DND-41 (cell line): ENCODE measurements around the gene C7orf25.

Source experiments
- ATAC-seq: fragments of 200-7000 bp; cut with Tn5 transposase; 3 replicates; pipeline ENCODE4 v1.9.1; 2021; ENCODE audit warnings: low read depth; ENCODE audit not compliant: insufficient read depth
- DNase-seq: peaks from one replicate; pipeline ENCODE4 v3.0.0-alpha.2; 2020
- H2AFZ ChIP-seq: 2 replicates; pipeline ENCODE4 v1.6.0; 2012; ENCODE audit warnings: low read depth, low read length
- H3K27ac ChIP-seq: 2 replicates; pipeline ENCODE4 v1.5.1; 2012; ENCODE audit warnings: low read length, inconsistent platforms
- H3K27me3 ChIP-seq: fragments of 200-600 bp; sonication (generic); 2 replicates; pipeline ENCODE4 v1.6.0; 2012; ENCODE audit warnings: low read length, mild to moderate bottlenecking, inconsistent platforms; ENCODE audit not compliant: insufficient read depth, poor library complexity
- H3K36me3 ChIP-seq: 2 replicates; pipeline ENCODE4 v1.5.1; 2012; ENCODE audit warnings: low read length, inconsistent platforms; ENCODE audit not compliant: insufficient read depth
- H3K4me1 ChIP-seq: 2 replicates; pipeline ENCODE4 v1.5.1; 2012; ENCODE audit warnings: mild to moderate bottlenecking, low read length; ENCODE audit not compliant: insufficient read depth
- H3K4me2 ChIP-seq: 2 replicates; pipeline ENCODE4 v1.6.0; 2012; ENCODE audit warnings: mild to moderate bottlenecking, moderate library complexity, low read length, inconsistent platforms; ENCODE audit not compliant: insufficient read depth
- H3K4me3 ChIP-seq, 2 experiments: fragments of 200-600 bp in 1 of 2; shearing (Covaris generic) in 1 of 2; 2 replicates each; pipeline ENCODE4 v1.5.1; 2012 to 2016; ENCODE audit warnings: inconsistent platforms in 2 of 2, low read length in 2 of 2, mild to moderate bottlenecking in 2 of 2, low read depth in 1 of 2, moderate library complexity in 1 of 2
- H3K79me2 ChIP-seq: 2 replicates; pipeline ENCODE4 v1.6.0; 2012; ENCODE audit warnings: low read length, inconsistent platforms; ENCODE audit not compliant: insufficient read depth
- H3K9ac ChIP-seq: 2 replicates; pipeline ENCODE4 v1.6.0; 2012; ENCODE audit warnings: low read depth, mild to moderate bottlenecking, inconsistent platforms, low read length, moderate library complexity
- H3K9me3 ChIP-seq: 2 replicates; pipeline ENCODE4 v1.5.1; 2012; ENCODE audit warnings: low read length, moderate library complexity, mild to moderate bottlenecking, inconsistent platforms; ENCODE audit not compliant: insufficient read depth, severe bottlenecking
- H4K20me1 ChIP-seq: 2 replicates; pipeline ENCODE4 v1.6.0; 2012; ENCODE audit warnings: low read length; ENCODE audit not compliant: insufficient read depth
- CTCF ChIP-seq: IDR thresholded peaks from 2 replicates; pipeline ENCODE4 v1.5.1; 2012; ENCODE audit warnings: borderline replicate concordance, low read length, moderate library complexity, mild to moderate bottlenecking; ENCODE audit not compliant: poor library complexity, severe bottlenecking; ENCODE audit errors: extremely low read depth
- EZH2 ChIP-seq: IDR thresholded peaks from 3 replicates; pipeline ENCODE4 v1.6.1; 2012; ENCODE audit warnings: borderline replicate concordance, low read depth, mild to moderate bottlenecking, moderate library complexity, low read length, inconsistent platforms; ENCODE audit not compliant: severe bottlenecking

The C7orf25 gene

GRCh38 chr7:42926204-42926603, 14.3 kb upstream of the C7orf25 start:
- Histone ChIP-seq H3K79me2 (peaks cover 68% of the 10 kb centered on the region), H2AFZ (no peak overlapping the region), H3K4me3 (no peak overlapping the region), H3K4me1 (peaks cover 35% of the 10 kb centered on the region), H3K27ac (no peak overlapping the region), H3K9ac (no peak overlapping the region), H3K27me3 (no peaks in the 10 kb centered on the region), H3K36me3 (peaks cover 81% of the 10 kb centered on the region), H3K4me2 (no peak overlapping the region), H3K9me3 (no peaks in the 10 kb centered on the region), H4K20me1 (peaks cover 53% of the 10 kb centered on the region; the same call in 1 of the 2 replicates)
- DNase-seq, result no peak
- TF ChIP-seq CTCF (no peak), EZH2 (no peak)
- ATAC-seq, result no peak

GRCh38 chr7:42925630-42926029, 13.8 kb upstream of the C7orf25 start:
- Histone ChIP-seq H3K4me1 (peaks cover 30% of the 10 kb centered on the region), H4K20me1 (peaks cover 47% of the 10 kb centered on the region; the same call in 1 of the 2 replicates), H2AFZ (no peak overlapping the region), H3K4me2 (peak overlapping the region; percentile 31; the same call in 1 of the 2 replicates), H3K9me3 (no peaks in the 10 kb centered on the region), H3K4me3 (no peak overlapping the region), H3K27me3 (no peaks in the 10 kb centered on the region), H3K27ac (no peak overlapping the region), H3K9ac (no peak overlapping the region), H3K36me3 (peaks cover 86% of the 10 kb centered on the region), H3K79me2 (peaks cover 66% of the 10 kb centered on the region)
- ATAC-seq (no peak), DNase-seq (no peak)
- no peak for TF ChIP-seq EZH2
- TF ChIP-seq CTCF, result no peak

- no peak overlapping the region for H3K9ac ChIP-seq
- no peak overlapping the region for H2AFZ ChIP-seq
- DNase-seq, result no peak
- no peak overlapping the region for H3K27ac ChIP-seq
- H4K20me1 ChIP-seq, result peaks cover 36% of the 10 kb centered on the region; the same call in 1 of the 2 replicates
- no peak for ATAC-seq
- TF ChIP-seq EZH2 (no peak), CTCF (no peak)
- peaks cover 17% of the 10 kb centered on the region for H3K4me1 ChIP-seq
- peaks cover 93% of the 10 kb centered on the region for H3K36me3 ChIP-seq
- H3K9me3 ChIP-seq, result no peaks in the 10 kb centered on the region
- H3K4me2 ChIP-seq, result no peak overlapping the region
- H3K27me3 ChIP-seq, result no peaks in the 10 kb centered on the region
- peaks cover 58% of the 10 kb centered on the region for H3K79me2 ChIP-seq
- H3K4me3 ChIP-seq, result no peak overlapping the region
These were observed 12.5 kb upstream of the C7orf25 start for GRCh38 chr7:42924223-42924838.
